T-helper 2 cell (primary cell): ENCODE measurements around the gene TEPSIN.

Source experiments
- DNase-seq, 5 experiments: peaks; one replicate each; pipeline versions ENCODE4 v3.0.0 to v3.0.0-alpha.2; 2012 to 2022

TEPSIN gene

GRCh38 chr17:81219476-81220180, 19.2 kb downstream of the TEPSIN start:
- no peak for DNase-seq

- no peak for DNase-seq
Observed at GRCh38 chr17:81218991-81219390, 19.9 kb downstream of the TEPSIN start.

- no peak for DNase-seq
Observed at GRCh38 chr17:81218459-81218858, 20.4 kb downstream of the TEPSIN start.

- DNase-seq, result no peak
Observed at GRCh38 chr17:81217491-81217890, 21.4 kb downstream of the TEPSIN start.

GRCh38 chr17:81213978-81214377, 24.9 kb downstream of the TEPSIN start:
- DNase-seq, result no peak

- DNase-seq, result no peak
Observed at GRCh38 chr17:81212365-81212764, 26.5 kb downstream of the TEPSIN start.

GRCh38 chr17:81210868-81211267, 28.0 kb downstream of the TEPSIN start:
- no peak for DNase-seq

GRCh38 chr17:81210466-81210865, 28.4 kb downstream of the TEPSIN start:
- DNase-seq, result no peak

- no peak for DNase-seq
Observed at GRCh38 chr17:81209141-81209540, 29.7 kb downstream of the TEPSIN start.

- no peak for DNase-seq
Observed at GRCh38 chr17:81208651-81209050, 30.2 kb downstream of the TEPSIN start.

- peak in 1 of 5 experiments; percentile 33 for DNase-seq
Observed at GRCh38 chr17:81207610-81208581, 31.0 kb downstream of the TEPSIN start.

- DNase-seq, result no peak
Observed at GRCh38 chr17:81206657-81207056, 32.2 kb downstream of the TEPSIN start.

- no peak for DNase-seq
Observed at GRCh38 chr17:81206166-81206565, 32.7 kb downstream of the TEPSIN start.

- no peak for DNase-seq
Observed at GRCh38 chr17:81204578-81204977, 34.3 kb downstream of the TEPSIN start.

GRCh38 chr17:81203136-81203535, 35.7 kb downstream of the TEPSIN start:
- DNase-seq, result no peak

GRCh38 chr17:81202318-81202717, 36.5 kb downstream of the TEPSIN start:
- no peak for DNase-seq

GRCh38 chr17:81200695-81201580, 37.9 kb downstream of the TEPSIN start:
- peak in 1 of 5 experiments; percentile 44 for DNase-seq

- no peak for DNase-seq
Observed at GRCh38 chr17:81200201-81200600, 38.7 kb downstream of the TEPSIN start.

GRCh38 chr17:81199482-81199830, 39.4 kb downstream of the TEPSIN start:
- no peak for DNase-seq

- DNase-seq, result no peak
Observed at GRCh38 chr17:81198826-81199481, 39.9 kb downstream of the TEPSIN start.

- no peak for DNase-seq
Observed at GRCh38 chr17:81197831-81198490, 40.9 kb downstream of the TEPSIN start.

- DNase-seq, result no peak
Observed at GRCh38 chr17:81197409-81197795, 41.5 kb downstream of the TEPSIN start.
